OCI-LY7 (cell line): ENCODE data around the gene COL9A3. TPM values are rescaled to one million over a fixed set of nuclear protein-coding genes. Genes with fewer than 3 reads are reported as not detected.

Experiments
- BruUV-seq: library from RNA; stranded (reverse); fragments of 400-500 nt; replicated peaks from 2 replicates; lab custom pipeline; 2021; lab: Mats Ljungman, UMichigan
- CTCF ChIA-PET: fragments of 300-600 bp; sonication (Branson Sonifier 250); formaldehyde crosslinking; loops from one replicate; lab custom pipeline; 2022; ENCODE audit warnings: antibody characterized with exemption; ENCODE audit not compliant: unreplicated experiment; lab: Charles Lee
- POLR2A ChIA-PET: fragments of 300-600 bp; sonication (Branson Sonifier 250); formaldehyde crosslinking; loops from one replicate; lab custom pipeline; 2022; ENCODE audit warnings: antibody characterized with exemption; lab: Charles Lee
- DNase-seq: peaks from one replicate; pipeline ENCODE4 v3.0.0-alpha.2; 2015; ENCODE audit warnings: low spot score
- H2AFZ ChIP-seq: fragments of 200-600 bp; sonication (generic), shearing (Covaris generic); 2 replicates; pipeline ENCODE4 v1.6.1; 2014; ENCODE audit warnings: mild to moderate bottlenecking, antibody characterized with exemption, low read length, moderate library complexity
- H3K27ac ChIP-seq: fragments of 200-600 bp; sonication (generic); 2 replicates; pipeline ENCODE4 v1.5.1; 2014; ENCODE audit warnings: mixed run types, low read depth, mild to moderate bottlenecking, moderate library complexity, low read length, inconsistent platforms; ENCODE audit not compliant: poor library complexity, severe bottlenecking
- H3K36me3 ChIP-seq: fragments of 200-600 bp; sonication (generic); 2 replicates; pipeline ENCODE4 v1.6.1; 2014; ENCODE audit warnings: mild to moderate bottlenecking, antibody characterized with exemption, low read length, moderate library complexity, mixed read lengths; ENCODE audit not compliant: insufficient read depth
- H3K4me1 ChIP-seq: fragments of 200-600 bp; sonication (generic); 2 replicates; pipeline ENCODE4 v1.5.1; 2014; ENCODE audit warnings: mild to moderate bottlenecking, low read length; ENCODE audit not compliant: insufficient read depth, poor library complexity, severe bottlenecking
- H3K4me2 ChIP-seq: fragments of 200-600 bp; sonication (generic); 2 replicates; pipeline ENCODE4 v1.6.1; 2014; ENCODE audit warnings: mild to moderate bottlenecking, low read length
- H3K4me3 ChIP-seq: fragments of 200-600 bp; sonication (generic); 2 replicates; pipeline ENCODE4 v1.5.1; 2014; ENCODE audit warnings: mild to moderate bottlenecking, low read depth, low read length; ENCODE audit not compliant: poor library complexity, severe bottlenecking
- H3K79me2 ChIP-seq: fragments of 200-600 bp; sonication (generic); 2 replicates; pipeline ENCODE4 v1.6.1; 2016; ENCODE audit warnings: low read depth, mild to moderate bottlenecking, low read length, moderate library complexity, mixed read lengths; ENCODE audit not compliant: insufficient read depth
- H3K9me2 ChIP-seq: fragments of 200-600 bp; sonication (generic); 2 replicates; pipeline ENCODE4 v1.6.1; 2016; ENCODE audit warnings: mild to moderate bottlenecking, low read length, mixed read lengths; ENCODE audit not compliant: insufficient read depth
- H3K9me3 ChIP-seq: fragments of 200-600 bp; sonication (generic); 2 replicates; pipeline ENCODE4 v1.6.1; 2014; ENCODE audit warnings: mild to moderate bottlenecking, mixed run types, low read length, mixed read lengths
- H4K20me1 ChIP-seq: fragments of 200-600 bp; sonication (generic); 2 replicates; pipeline ENCODE4 v1.6.1; 2014; ENCODE audit warnings: mild to moderate bottlenecking, antibody characterized with exemption, low read length, moderate library complexity, mixed read lengths; ENCODE audit not compliant: insufficient read depth
- EZH2phosphoT487 ChIP-seq: fragments of 200-600 bp; sonication (generic); IDR thresholded peaks from 2 replicates; pipeline ENCODE4 v1.6.1; 2018; ENCODE audit warnings: low read depth, borderline replicate concordance, mild to moderate bottlenecking, mixed run types, antibody characterized with exemption, low read length, moderate library complexity, mixed read lengths
- intact Hi-C: fragments of 100-400 bp; cut with micrococcal nuclease; formaldehyde crosslinking; loops from one replicate; pipeline ENCODE4 v1.10.0; 2022; ENCODE audit not compliant: unreplicated experiment
- total RNA-seq, 2 experiments: library from RNA; depleted of rRNA in 1 of 2; stranded (reverse); fragments of >200 nt in 1 of 2; shearing (Covaris generic) in 1 of 2; gene quantifications; 2 replicates each; pipeline ENCODE4 v1.2.3, GENCODE V29; 2014 to 2022
- TF ChIP-seq, protein P1 (sequence below): fragments of 200-600 bp; sonication (generic); conservative IDR thresholded peaks from 2 replicates; pipeline ENCODE4 v1.5.1; 2014; ENCODE audit warnings: mild to moderate bottlenecking, antibody characterized with exemption, low read length, moderate library complexity, mixed read lengths

The COL9A3 gene
- total RNA-seq, 2 experiments from 2014 or later, result 1.7 to 5.2 TPM

DNA sequence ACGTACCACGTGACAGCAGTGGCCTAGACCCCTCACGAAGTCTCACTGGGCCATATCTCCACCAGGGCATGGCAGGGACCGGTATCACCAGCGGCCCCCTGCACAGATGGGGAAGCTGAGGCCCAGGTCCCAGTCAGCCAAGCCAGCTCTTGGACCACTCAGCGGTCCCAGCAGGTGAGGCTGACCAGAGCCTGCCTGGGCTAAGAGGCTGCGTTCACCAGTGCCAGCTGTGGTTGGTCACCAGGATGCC lies 23.2 kb upstream of the COL9A3 start:
- Histone ChIP-seq H3K9me2 (no peaks in the 10 kb centered on the region), H3K9me3 (no peaks in the 10 kb centered on the region), H3K79me2 (peaks cover 8% of the 10 kb centered on the region; the same call in 1 of the 2 replicates), H3K36me3 (peaks cover 12% of the 10 kb centered on the region; the same call in 1 of the 2 replicates), H3K4me2 (peak overlapping the region; percentile 78), H3K4me1 (peaks cover 47% of the 10 kb centered on the region), H4K20me1 (no peaks in the 10 kb centered on the region), H2AFZ (peak overlapping the region; percentile 75), H3K27ac (peak overlapping the region; percentile 55), H3K4me3 (peak overlapping the region; percentile 53)
- intact Hi-C loops, result loop anchor here (5.0 kb wide), 2 partner anchors 141 to 386 kb away; partner anchors contain the start of gene CABLES2
- ChIA-PET POLR2A (interaction anchor here (0.8 to 1.2 kb wide), 4 partner anchors 10 to 170 kb away, joined by 3 read pairs; partner anchors contain the start of gene SLCO4A1), CTCF (interaction anchor here (0.6 kb wide), 1 partner anchor 491 kb away, joined by 5 read pairs; no protein-coding TSS in a partner anchor)
- no peak for DNase-seq
- TF ChIP-seq, protein P1, sequence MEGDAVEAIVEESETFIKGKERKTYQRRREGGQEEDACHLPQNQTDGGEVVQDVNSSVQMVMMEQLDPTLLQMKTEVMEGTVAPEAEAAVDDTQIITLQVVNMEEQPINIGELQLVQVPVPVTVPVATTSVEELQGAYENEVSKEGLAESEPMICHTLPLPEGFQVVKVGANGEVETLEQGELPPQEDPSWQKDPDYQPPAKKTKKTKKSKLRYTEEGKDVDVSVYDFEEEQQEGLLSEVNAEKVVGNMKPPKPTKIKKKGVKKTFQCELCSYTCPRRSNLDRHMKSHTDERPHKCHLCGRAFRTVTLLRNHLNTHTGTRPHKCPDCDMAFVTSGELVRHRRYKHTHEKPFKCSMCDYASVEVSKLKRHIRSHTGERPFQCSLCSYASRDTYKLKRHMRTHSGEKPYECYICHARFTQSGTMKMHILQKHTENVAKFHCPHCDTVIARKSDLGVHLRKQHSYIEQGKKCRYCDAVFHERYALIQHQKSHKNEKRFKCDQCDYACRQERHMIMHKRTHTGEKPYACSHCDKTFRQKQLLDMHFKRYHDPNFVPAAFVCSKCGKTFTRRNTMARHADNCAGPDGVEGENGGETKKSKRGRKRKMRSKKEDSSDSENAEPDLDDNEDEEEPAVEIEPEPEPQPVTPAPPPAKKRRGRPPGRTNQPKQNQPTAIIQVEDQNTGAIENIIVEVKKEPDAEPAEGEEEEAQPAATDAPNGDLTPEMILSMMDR, result no peak
- no peak for TF ChIP-seq EZH2phosphoT487
- no TSS peak for BruUV-seq

DNA sequence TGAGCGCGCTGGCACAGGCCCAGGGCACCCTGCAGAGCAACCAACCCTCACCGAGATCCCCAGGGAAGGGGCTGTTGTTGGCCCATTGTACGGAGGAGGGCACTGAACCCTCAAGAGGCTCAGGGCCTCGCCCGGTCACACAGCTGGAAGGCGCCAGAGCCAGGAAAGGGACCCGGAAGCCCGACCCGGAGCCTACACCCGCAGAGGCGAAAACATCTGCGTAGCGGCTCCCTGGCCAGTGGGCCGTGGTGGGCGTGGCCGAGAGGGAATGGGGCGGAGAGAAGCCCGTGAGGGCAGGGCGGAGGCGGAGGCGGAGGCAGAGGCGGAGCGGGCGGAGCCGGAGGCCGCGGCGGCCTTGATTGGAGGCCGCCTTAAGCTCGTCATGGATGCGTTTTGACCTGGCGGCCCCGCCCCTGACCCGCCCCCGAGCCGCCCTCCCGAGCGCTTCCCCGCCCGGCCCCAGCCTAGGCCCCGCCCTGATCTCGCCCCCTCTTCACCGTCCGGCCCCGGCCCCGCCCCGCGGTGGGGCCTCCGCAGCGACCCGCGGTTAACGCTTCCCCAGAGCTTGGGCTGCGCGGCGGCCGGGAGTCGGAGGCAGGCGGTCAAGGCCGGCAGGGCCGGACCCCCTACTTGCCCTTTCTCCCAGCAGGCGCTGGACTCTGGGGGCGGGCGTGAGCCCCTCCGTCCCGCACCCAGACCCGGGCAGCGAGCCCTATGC lies 22.7 kb upstream of the COL9A3 start:
- no TSS peak for BruUV-seq
- H3K4me1 ChIP-seq, result peaks cover 47% of the 10 kb centered on the region

More for the DNA sequence above, 22.7 kb upstream of the COL9A3 start:
- Histone ChIP-seq H4K20me1 (no peaks in the 10 kb centered on the region), H3K36me3 (peaks cover 17% of the 10 kb centered on the region; the same call in 1 of the 2 replicates), H2AFZ (peak overlapping the region; percentile 75), H3K4me3 (peak overlapping the region; percentile 78), H3K9me2 (no peaks in the 10 kb centered on the region), H3K79me2 (peaks cover 8% of the 10 kb centered on the region; the same call in 1 of the 2 replicates), H3K27ac (peak overlapping the region; percentile 83), H3K4me2 (peak overlapping the region; percentile 78), H3K9me3 (no peaks in the 10 kb centered on the region)
- intact Hi-C loops, result loop anchor here (5.0 kb wide), 2 partner anchors 142 to 387 kb away; partner anchors contain the start of gene CABLES2
- DNase-seq, result peak; percentile 95
- TF ChIP-seq, protein P1, result no peak
- TF ChIP-seq EZH2phosphoT487, result no peak
- ChIA-PET CTCF (interaction anchor here (0.6 kb wide), 1 partner anchor 492 kb away, joined by 5 read pairs; no protein-coding TSS in a partner anchor), POLR2A (interaction anchor here (0.8 to 1.2 kb wide), 5 partner anchors 10 to 191 kb away, joined by 3 to 5 read pairs (median 3); partner anchors contain the start of gene SLCO4A1)
